NCI-H1694 treated with DMSO at 0.1 percent for 48 hours (cell line): ENCODE data around the gene DNAJB13.
A peak's percentile ranks its signal among the peaks of the same experiment; 100 is the strongest.
"Not testable (repeated sequence)": the region's sequence is repeated elsewhere in the genome, so short reads cannot be mapped to it uniquely, and the experiment has no call there.

Source experiments
- DNase-seq: peaks from one replicate; lab custom pipeline; 2025; lab: John Stamatoyannopoulos, UW

Gene DNAJB13, protein sequence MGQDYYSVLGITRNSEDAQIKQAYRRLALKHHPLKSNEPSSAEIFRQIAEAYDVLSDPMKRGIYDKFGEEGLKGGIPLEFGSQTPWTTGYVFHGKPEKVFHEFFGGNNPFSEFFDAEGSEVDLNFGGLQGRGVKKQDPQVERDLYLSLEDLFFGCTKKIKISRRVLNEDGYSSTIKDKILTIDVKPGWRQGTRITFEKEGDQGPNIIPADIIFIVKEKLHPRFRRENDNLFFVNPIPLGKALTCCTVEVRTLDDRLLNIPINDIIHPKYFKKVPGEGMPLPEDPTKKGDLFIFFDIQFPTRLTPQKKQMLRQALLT

DNA sequence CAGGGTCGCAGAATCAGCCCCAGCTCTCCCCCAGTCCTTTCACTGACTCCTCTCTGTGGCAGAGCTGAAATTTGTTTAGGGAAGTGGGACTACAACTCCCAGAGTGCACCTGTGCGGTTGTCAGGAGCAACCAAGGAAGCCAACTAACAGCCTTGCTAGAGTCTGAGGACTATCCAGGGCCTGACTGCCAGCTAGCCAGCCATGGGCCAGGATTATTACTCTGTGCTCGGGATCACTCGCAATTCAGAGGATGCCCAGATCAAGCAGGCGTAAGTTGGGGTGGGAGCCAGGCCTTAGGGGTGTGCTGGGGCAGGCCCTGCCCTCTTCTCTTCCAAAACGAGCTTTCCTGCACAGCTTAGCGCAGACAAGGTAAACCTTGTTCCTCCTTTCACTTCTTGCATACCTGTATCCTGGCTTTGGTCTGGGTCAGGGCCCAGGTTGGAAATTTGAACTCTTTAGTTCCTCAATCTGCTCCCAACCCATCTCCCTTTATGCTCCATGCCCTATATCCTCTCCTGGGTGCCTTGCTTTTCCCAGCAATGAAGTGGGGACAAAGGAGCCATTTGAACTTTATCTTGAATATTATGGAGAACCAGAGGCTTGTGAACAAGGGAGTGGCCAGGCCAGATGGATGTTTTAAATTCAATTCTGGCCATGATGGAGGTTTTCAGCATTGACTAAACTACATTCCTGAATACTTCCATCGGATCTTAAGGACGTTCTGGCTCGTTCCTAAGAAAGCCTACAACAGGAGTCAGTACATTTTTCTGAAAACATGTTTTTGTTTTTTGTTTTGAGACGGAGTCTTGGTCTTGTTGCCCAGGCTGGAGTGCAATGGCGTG lies at the start of gene DNAJB13:
Gene DNAJB13 (plus strand): TSS at position 158 of the 842 bp plus-strand sequence. CDS start 44 bp downstream, at position 202.
- DNase-seq, result no peak

DNA sequence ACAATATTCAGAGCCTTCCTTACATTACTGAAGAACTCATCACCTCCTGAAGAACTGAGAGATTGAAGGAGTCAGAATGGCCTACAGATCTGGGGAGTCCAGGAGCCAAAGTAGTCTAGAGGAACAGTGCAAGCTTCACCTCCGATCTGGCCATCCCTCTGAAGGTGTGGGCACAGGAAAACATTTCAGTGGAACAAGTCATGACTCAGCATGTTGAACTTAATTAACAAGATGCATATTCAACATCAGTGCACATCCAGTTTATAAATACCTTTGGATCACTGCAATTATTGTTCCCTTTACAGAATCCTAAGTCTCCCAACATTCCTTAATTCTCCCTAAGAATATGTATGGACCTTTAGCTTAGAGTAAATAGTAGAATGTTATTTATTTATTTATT lies 48.5 kb upstream of the DNAJB13 start:
- no peak for DNase-seq

DNA sequence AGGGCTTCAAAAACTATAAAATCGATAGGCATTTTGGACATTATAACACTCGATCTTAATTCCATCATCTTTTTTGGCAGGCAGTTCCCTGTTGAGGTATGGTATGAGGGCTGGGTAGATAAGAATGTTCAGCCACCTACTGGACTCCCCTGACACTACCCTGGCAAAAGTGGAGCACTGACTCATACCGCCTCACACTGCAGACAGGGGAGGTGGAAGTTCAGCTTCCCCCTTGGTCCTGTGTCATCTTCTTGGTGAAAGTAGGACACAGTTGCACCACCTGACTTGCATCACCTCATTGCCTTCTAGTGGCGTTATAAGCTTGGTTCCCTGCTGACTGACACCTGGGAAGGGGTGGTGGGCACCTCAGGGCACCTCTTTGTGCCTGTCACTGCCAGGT lies 43.6 kb upstream of the DNAJB13 start:
- DNase-seq, result no peak

DNA sequence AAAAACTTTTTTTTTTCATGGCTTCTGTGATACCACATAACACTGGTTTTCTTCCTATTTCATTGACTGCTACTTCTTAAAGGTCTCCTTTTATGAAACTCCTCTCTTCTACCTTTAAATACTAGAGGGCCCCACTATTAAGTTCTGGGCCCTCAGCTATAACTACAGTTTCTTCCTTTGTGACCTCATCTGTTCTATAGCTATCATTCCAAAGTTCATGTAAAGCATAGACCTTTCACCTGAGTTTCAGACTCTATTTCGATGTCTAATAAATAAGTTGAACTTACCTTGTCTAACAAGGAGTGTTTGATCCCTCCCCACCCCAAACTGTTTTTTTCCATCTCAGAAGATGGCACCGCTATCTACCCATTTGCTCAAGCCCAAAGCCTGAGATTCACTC lies 38.8 kb upstream of the DNAJB13 start:
- DNase-seq, result no peak

DNA sequence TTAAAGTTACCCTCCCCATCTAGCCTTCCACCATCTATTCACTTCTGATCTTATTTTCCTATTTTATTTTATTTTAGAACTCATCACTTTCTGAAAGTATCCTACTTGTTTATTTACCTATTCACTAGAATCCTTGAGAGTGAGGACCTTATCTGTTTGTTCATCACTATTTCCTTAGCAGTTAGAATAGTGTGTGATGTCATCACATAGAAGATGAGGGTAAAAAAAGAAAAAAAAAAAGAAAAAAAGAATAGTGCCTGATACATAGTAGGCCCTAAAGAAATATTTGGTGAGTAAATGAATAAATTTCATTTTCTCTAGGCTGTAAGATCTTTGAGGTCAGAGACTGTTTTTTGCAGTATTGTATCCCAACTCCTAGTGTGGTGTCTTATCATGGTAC lies 37.4 kb upstream of the DNAJB13 start:
- DNase-seq, result no peak

DNA sequence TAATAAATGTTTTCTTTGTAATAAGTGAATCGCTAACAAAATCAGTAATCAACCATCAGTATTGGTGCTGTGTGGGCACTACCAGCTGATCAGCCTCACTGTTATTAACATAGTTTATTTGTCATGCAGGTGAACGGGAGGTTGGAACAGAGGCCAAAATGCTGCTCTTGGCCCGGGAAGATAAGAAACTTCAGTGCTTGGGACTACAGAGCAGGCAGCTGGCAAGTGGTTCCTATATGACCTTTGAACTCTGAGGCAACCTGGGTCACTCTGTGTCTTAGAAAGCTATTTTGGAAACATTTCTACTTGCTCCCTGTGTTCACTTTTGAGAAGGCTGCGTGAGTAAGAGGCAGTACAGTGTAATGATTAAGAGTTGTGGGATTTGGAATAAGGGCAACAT lies 36.5 kb upstream of the DNAJB13 start:
- no peak for DNase-seq

DNA sequence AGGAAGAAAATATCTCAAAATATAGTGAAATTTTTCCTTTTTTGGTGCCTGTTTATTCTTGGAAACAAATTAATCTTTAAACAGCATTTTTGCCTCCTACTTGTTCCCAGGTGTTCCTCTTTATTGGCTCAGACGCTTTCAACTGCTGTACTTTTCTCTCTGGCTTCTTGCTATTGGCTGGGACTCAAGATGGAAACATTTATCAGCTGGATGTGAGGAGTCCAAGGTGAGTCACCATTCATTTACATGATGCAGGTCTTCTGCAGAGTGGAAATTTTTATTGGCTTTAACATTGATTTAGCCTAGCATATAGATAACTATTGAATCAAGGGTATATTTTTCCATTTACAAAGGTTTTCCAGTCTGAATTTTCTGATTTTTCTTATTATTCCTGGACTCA lies 34.4 kb upstream of the DNAJB13 start:
- no peak for DNase-seq

DNA sequence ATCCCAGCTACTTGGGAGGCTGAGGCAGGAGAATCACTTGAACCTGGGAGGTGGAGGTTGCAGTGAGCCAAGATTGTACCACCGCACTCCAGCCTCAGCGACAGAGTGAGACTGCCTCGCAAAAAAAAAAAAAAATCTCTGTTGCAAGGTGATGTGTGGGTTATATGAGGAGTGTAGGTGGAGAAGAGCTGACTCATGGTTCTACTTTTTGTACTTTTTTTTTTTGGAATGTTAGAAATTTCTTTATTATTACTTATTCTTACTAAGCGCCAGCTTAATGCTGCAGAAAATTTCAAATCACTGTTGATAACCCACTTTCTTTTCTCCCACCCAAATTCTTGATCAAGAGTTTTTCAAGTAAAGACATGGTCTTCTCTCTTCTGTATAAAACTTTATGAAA lies 29.6 kb upstream of the DNAJB13 start:
- no peak for DNase-seq

DNA sequence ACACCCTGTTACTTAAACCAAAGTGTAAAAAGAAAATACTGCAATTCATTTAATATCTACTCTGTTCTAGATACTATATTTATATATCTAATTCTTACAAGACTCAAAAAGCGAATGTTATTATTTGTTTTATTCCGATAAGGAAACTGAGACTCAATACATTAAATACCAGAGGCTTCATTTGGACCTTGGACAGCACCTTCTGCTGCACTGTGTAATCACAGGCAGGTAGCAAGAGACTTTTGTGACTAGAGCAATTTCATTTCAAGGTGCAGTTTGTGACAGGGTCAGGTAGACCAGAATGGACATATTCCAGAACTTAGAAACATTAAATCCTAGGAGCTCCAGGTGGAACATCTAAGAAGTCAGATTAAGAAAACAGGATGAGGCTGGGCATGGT lies 21.4 kb upstream of the DNAJB13 start:
- no peak for DNase-seq

DNA sequence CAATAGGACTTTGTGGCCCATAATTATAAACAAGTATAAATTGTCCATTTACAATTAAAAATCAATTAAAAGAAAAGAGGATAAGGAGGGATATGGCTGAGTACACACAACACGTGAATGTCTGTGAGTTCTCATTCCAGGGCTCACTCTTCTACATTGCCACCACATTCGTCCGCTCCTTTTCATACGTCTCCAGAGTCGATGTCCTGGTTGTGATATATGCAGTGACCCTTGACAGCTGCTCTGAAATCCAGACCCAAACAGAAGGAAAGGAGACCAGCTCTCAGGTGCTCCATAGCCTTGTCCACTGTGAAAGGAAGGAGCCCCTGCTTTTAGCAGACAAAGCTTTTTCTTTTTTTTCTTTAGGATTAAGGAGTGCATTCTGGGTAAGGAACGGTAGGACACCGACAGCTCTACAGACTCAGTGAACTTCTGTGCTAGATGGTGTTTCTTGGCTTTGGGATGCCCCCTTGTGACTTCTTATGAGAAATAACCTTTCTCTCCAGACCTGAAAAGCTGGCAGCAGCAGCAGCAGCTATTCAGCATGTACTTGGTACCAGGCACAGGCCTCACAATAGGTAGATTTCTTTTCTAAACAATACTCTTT lies 19.7 kb upstream of the DNAJB13 start:
- peak; percentile 25 for DNase-seq

DNA sequence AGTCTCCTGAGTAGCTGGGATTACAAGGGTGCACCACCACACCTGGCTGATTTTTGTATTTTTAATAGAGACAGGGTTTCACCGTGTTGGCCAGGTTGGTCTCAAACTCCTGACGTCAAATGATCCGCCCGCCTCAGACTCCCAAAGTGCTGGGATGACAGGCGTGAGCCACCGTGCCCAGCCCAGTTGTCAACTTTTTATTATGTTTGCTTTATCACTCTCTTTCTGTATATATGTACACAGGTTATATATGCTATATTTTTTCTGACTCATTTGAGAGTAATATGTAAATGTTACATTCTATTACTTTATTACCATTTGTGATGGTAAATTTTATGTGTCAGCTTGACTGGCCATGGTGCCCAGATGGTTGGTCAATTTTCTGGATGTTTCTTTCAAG lies 18.9 kb upstream of the DNAJB13 start:
- no peak for DNase-seq

DNA sequence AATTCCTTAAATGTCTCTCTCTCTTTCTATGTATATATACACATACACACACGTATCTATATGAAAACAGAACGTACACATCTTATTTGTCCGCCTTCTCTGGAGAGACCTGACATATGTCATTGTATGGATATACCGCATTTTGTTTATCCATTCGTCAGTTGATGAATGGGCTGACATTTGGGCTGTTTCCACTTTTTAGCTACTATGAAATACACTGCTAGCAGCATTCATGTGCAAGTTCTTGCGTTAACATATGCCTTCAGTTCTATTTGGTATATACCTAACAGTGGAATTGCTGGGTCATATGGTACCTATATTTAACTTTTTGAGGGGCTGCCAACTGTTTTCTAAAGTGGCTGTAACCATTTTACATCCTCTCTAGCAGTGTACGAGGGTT lies 18.0 kb upstream of the DNAJB13 start:
- DNase-seq, result no peak

DNA sequence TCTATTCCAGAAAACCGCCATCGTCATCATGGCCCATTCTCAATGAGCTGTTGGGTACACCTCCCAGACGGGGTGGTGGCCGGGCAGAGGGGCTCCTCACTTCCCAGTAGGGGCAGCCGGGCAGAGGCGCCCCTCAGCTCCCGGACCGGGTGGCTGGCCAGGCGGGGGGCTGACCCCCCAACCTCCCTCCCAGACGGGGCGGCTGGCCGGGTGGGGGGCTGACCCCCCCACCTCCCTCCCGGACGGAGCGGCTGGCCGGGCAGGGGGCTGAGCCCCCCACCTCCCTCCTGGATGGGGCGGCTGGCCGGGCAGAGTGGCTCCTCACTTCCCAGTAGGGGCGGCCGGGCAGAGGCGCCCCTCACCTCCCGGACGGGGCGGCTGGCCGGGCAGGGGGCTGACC lies 14.8 kb upstream of the DNAJB13 start:
- not testable (repeated sequence) for DNase-seq

DNA sequence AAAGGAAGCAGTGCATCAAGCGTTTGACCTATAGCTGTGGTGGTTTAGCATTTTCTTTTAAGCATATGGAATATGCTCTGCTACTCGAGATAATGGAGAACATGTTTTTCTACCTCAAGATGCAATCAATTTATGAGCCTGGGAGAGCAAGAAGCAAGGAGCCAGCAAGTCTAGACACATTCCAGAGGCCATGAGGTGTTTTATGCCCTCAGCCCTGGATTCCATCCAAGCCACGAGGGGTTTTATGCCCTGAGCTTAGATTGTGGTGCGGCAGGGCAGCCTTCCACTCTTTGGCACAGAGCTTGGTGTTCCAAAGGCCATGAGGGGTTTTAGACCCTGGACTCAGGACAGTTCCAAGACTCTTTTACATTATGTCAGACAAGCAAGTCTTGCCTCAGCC lies 11.7 kb upstream of the DNAJB13 start:
- DNase-seq, result no peak

DNA sequence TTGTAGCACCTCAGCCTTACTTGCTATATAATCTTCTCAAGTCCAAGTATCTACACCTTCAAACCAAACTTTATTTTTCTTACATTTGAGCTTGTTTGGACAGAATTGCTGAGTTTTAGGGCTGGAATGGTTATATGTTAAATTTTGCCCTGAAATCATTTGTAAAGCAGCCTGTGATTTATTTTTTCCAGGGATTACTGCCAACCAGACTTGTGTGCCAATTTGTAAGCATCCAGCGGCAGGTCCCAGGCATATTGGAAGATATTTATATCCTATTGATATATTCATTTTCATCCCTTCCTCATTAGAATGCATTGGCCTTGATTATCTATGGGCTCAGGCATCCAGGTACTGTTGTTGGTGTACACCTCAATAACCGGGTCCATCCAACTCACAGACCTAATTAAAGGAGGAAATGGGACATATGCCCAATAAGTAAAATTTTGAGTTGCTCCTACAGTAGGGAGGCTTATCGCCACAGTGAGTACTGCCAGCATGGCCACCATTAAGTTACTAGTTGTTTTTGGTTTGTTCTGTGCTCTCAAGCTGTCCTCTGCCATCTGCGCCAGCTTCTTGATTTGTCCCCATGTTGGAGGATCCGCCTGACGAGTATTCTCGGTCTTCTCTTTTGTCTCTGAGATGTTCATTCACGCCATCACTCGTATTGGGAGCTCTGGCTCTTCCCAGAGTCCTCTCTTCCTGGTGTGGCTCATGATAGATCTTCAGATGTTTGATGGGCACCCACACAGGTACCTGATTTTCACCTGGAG lies 9.8 kb upstream of the DNAJB13 start:
- DNase-seq, result no peak

DNA sequence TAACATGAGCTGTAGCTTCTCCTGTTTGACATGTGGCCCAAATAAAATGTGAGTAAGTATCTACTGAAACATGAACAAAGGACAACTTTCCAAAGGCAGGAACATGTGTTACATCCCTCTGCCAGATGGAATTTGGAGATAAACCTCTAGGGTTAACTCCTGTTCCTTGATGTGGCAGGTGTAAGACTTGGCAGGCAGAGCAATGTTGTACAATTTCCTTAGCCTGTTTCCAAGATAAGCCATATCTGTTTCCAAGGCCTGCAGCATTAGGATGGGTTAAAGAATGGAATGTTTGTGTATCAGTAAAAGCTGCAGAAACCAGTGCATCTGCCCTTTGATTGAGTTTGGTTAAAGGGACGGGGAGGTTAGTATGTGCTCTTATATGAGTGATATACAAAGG lies 8.8 kb upstream of the DNAJB13 start:
- DNase-seq, result no peak

DNA sequence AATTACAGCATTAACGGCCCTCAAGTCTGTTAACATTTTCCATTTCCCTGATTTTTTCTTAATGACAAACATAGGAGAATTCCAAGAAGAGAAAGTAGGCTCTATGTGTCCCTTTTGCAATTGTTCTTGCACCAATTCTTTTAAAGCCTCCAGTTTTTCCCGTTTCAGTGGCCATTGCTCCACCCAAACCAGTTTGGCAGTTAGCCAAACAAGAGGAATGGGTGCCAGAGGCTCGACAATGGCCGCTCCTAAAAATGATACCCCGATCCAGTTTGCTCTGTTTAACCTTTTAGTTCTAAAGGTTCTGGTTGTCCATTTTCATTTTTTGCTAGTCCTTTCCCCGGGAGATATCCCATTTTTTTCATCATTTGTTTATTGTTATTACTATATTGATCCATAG lies 6.7 kb upstream of the DNAJB13 start:
- DNase-seq, result no peak

DNA sequence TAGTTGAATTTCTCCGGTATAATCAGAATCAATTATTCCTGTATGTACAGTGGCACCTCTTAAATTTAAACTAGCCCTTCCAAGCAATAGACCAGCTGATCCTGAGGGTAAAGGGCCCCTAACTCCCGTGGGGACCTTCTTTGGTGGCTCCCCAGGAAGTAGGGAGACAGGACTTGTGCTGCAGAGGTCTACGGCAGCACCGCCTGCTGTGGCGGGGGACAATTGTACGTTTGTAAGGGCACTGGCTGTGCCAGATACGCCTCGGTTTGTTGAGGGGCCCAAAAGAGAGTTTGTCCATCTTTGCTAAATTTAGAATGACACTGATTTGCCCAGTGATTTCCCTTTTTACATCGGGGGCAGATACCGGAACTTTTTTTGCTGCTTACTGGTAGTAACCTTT lies 5.9 kb upstream of the DNAJB13 start:
- DNase-seq, result no peak

DNA sequence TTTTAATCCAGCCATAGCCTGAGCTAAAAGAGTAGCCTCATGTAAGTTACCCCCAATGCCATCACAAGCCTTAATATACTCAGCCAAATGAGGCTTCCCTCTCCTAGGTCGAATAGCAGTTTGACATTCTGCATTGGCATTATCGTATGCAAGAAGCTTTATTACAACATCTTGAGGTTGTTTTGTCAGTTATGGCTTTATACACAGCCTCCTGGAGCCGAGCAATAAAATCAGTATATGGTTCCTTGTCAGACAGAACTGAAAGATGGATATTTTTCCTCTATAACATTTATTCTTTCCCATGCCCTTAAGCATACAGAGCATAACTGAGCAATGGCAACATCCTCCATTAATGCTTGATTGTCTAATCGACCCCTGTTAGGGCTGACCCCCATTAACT lies 5.4 kb upstream of the DNAJB13 start:
- DNase-seq, result no peak

DNA sequence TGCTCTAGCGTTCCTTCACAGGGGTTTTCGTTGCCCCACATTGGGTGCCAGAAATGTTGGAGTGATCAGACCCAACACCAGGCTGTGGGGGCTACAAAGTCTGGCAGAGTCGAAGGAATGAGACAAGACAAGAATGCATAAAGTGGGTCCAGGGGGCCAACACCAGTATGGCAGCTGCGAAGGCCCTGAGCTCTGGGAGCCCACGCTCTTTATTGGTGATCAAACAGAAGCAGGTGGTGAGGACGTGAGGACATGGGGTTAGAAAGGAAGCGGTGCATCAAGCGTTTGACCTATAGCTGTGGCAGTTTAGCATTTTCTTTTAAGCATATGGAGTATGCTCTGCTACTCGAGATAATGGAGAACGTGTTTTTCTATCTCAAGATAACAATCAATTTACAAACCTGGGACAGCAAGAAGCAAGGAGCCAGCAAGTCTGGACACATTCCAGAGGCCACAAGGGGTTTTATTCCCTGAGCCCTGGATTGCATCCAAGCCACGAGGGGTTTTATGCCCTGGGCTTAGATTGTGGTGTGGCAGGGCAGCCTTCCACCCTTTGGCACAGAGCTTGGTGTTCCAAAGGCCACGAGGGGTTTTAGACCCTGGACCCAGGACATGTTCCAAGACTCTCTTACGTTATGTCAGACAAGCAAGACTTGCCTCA lies 3.9 kb upstream of the DNAJB13 start:
- no peak for DNase-seq

DNA sequence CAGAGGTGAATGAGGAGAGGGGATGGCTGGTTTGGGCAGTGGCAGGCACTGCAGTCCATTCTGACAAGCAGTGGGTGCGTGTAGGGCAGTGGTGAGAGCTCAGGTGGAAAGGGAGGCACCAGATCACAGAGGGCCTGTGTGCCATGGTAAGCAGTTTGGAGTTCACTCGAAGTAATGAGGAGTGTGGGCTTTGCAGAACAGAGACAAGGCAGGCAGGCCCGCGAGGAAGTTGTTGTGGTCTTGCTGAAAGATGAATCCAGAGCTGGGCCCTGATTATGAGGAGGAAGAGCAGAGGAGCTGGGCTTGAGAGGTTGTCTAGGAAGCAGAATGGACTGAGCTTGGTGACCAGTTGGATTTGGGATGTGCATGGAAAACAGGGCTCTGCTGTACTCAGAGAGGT lies 1.6 kb upstream of the DNAJB13 start:
- no peak for DNase-seq

DNA sequence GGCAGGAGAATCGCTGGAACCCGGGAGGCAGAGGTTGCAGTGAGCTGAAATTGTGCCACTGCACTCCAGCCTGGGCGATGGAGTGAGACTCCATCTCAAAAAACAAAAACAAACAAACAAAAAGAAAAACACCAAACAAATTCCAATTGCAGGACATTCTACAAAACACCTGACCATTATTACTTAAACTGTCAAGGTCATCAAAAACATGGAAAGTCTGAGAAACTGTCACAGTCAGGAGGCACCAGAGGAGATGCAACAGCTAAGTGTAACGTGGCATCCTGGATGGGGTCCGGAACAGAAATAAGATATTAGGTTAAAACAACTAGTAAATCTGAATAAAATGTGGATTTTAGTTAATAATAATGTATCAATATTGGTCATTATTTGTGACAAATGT lies 914 bp upstream of the DNAJB13 start:
- DNase-seq, result no peak
